HEK293 (cell line): ENCODE data around the gene AKAP12.

Experiments
- CTCF ChIA-PET: fragments of 350-600 bp; formaldehyde crosslinking; extraction: SDS; loops from one replicate; lab custom pipeline; 2021; ENCODE audit warnings: antibody characterized with exemption; lab: Yijun Ruan, JAX
- POLR2A ChIA-PET: fragments of 300-600 bp; formaldehyde crosslinking; extraction: SDS; loops from one replicate; lab custom pipeline; 2020; ENCODE audit warnings: antibody characterized with exemption, inconsistent platforms; lab: Yijun Ruan, JAX
- H3K27ac ChIP-seq: fragments of 200-500 bp; sonication (Bioruptor generic); 2 replicates; pipeline ENCODE4 v1.5.1; 2014; ENCODE audit warnings: low read depth, low read length, control low read depth, inconsistent platforms; ENCODE audit errors: extremely low read depth
- H3K36me3 ChIP-seq, 2 experiments: fragments of 200-500 bp in 1 of 2; sonication (Bioruptor generic) in 1 of 2; 1 replicate in 1 of 2; 2 replicates in 1 of 2; pipeline ENCODE4 v1.5.1; 2014 to 2017; ENCODE audit warnings: inconsistent platforms in 2 of 2, low read length in 2 of 2; ENCODE audit not compliant: control insufficient read depth in 2 of 2, insufficient read depth in 1 of 2
- H3K4me1 ChIP-seq: fragments of 200-500 bp; sonication (Bioruptor generic); 2 replicates; pipeline ENCODE4 v1.5.1; 2014; ENCODE audit warnings: mild to moderate bottlenecking, low read length, inconsistent platforms; ENCODE audit not compliant: control insufficient read depth, insufficient read depth
- H3K4me3 ChIP-seq: 2 replicates; pipeline ENCODE4 v1.5.1; 2011; ENCODE audit warnings: low read depth, mild to moderate bottlenecking, control low read depth, low read length, moderate library complexity
- H3K9me3 ChIP-seq: fragments of 200-500 bp; sonication (Bioruptor generic); 2 replicates; pipeline ENCODE4 v1.5.1; 2014; ENCODE audit warnings: low read depth, low read length, inconsistent platforms; ENCODE audit not compliant: control insufficient read depth, insufficient read depth
- BCL11B ChIP-seq: fragments of 450-650 bp; formaldehyde crosslinking; IDR thresholded peaks from 2 replicates; pipeline ENCODE4 v1.5.1; 2016; ENCODE audit warnings: low read depth, missing biosample characterization, missing genetic modification characterization
- EGR2 ChIP-seq: fragments of 450-650 bp; formaldehyde crosslinking; IDR thresholded peaks from 2 replicates; pipeline ENCODE4 v1.5.1; 2016; ENCODE audit warnings: low read depth, missing biosample characterization, missing genetic modification characterization
- PRDM1 ChIP-seq: fragments of 450-650 bp; formaldehyde crosslinking; IDR thresholded peaks from 2 replicates; pipeline ENCODE4; 2016; ENCODE audit warnings: missing biosample characterization, missing genetic modification characterization
- TRIM28 ChIP-seq: IDR thresholded peaks from 2 replicates; pipeline ENCODE4 v1.6.1; 2011; ENCODE audit warnings: low read length, control low read depth, borderline replicate concordance
- ZBTB17 ChIP-seq: fragments of 450-650 bp; formaldehyde crosslinking; IDR thresholded peaks from 2 replicates; pipeline ENCODE4 v1.5.1; 2016; ENCODE audit warnings: missing biosample characterization, missing genetic modification characterization
- ZBTB26 ChIP-seq: fragments of 450-650 bp; formaldehyde crosslinking; optimal IDR thresholded peaks from 2 replicates; pipeline ENCODE3; 2016; ENCODE audit warnings: missing biosample characterization, mild to moderate bottlenecking, missing genetic modification characterization
- ZFHX2 ChIP-seq: fragments of 450-650 bp; formaldehyde crosslinking; conservative IDR thresholded peaks from 2 replicates; pipeline ENCODE4 v1.5.1; 2016; ENCODE audit warnings: missing biosample characterization, missing genetic modification characterization
- ZNF2 ChIP-seq: fragments of 450-650 bp; formaldehyde crosslinking; IDR thresholded peaks from 2 replicates; pipeline ENCODE4 v1.5.1; 2016; ENCODE audit warnings: missing biosample characterization, missing genetic modification characterization
- ZNF311 ChIP-seq: fragments of 450-650 bp; formaldehyde crosslinking; IDR thresholded peaks from 2 replicates; pipeline ENCODE4 v1.5.1; 2017; ENCODE audit warnings: missing biosample characterization, missing genetic modification characterization, borderline replicate concordance
- ZNF366 ChIP-seq: fragments of 450-650 bp; formaldehyde crosslinking; conservative IDR thresholded peaks from 2 replicates; pipeline ENCODE4 v1.5.1; 2016; ENCODE audit warnings: missing biosample characterization, missing genetic modification characterization
- ZNF391 ChIP-seq: fragments of 450-650 bp; formaldehyde crosslinking; IDR thresholded peaks from 2 replicates; pipeline ENCODE4 v1.5.1; 2016; ENCODE audit warnings: low read depth, missing biosample characterization, missing genetic modification characterization, borderline replicate concordance
- ZNF394 ChIP-seq: fragments of 450-650 bp; formaldehyde crosslinking; IDR thresholded peaks from 2 replicates; pipeline ENCODE4 v1.5.1; 2016; ENCODE audit warnings: missing biosample characterization, missing genetic modification characterization, mild to moderate bottlenecking, moderate library complexity, borderline replicate concordance
- ZNF501 ChIP-seq: fragments of 450-650 bp; formaldehyde crosslinking; IDR thresholded peaks from 2 replicates; pipeline ENCODE4 v1.5.1; 2016; ENCODE audit warnings: missing biosample characterization, missing genetic modification characterization
- ZNF561 ChIP-seq: fragments of 450-650 bp; IDR thresholded peaks from 2 replicates; pipeline ENCODE4 v1.5.1; 2018; ENCODE audit warnings: missing biosample characterization, missing genetic modification characterization, borderline replicate concordance
- ZNF600 ChIP-seq: fragments of 450-650 bp; formaldehyde crosslinking; IDR thresholded peaks from 2 replicates; pipeline ENCODE4 v1.5.1; 2016; ENCODE audit warnings: missing biosample characterization, missing genetic modification characterization
- ZNF629 ChIP-seq: fragments of 450-650 bp; formaldehyde crosslinking; IDR thresholded peaks from 2 replicates; pipeline ENCODE4 v1.5.1; 2017; ENCODE audit warnings: missing biosample characterization, missing genetic modification characterization
- ZNF843 ChIP-seq: fragments of 450-650 bp; formaldehyde crosslinking; IDR thresholded peaks from 2 replicates; pipeline ENCODE4 v1.5.1; 2016; ENCODE audit warnings: missing biosample characterization, missing genetic modification characterization
- TF ChIP-seq, protein P1 (sequence below): fragments of 450-650 bp; formaldehyde crosslinking; IDR thresholded peaks from 2 replicates; pipeline ENCODE4 v1.5.0; 2017; ENCODE audit warnings: missing biosample characterization, missing genetic modification characterization, borderline replicate concordance

AKAP12 gene

DNA sequence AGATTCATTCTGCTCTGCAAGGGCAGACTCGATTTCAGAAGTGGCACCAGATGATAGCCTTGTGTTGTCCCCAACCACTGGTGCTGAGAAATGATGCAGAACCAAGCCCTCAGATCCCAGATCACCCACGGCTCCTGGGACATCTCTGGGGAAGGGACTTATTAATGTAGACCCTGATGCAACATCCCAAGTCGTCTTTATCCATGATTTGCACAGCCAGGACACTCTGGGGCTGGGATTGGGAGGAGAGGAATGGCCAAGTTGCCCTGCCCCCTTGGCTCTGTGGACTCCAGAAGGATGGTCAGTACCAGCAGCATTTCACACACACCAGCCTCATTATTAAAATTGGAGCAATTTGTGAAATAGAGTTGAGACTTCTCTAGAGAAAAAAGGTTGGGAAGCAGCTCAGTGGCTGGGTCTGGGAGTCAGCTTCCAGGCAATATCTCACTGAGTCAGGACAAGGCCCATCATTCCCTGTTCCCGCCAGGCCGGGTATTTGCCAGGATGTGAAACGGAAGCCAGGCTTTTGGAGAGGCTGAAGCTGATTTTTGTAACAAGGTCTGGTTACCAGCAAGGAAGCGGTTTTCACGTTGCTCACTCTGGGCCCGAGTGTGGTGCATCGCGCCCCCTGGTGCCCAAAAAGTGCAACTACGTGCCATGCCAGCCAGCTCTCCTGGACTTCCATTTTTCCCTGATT, 84.2 kb downstream of the AKAP12 start (continued):
- TF ChIP-seq, protein P1, sequence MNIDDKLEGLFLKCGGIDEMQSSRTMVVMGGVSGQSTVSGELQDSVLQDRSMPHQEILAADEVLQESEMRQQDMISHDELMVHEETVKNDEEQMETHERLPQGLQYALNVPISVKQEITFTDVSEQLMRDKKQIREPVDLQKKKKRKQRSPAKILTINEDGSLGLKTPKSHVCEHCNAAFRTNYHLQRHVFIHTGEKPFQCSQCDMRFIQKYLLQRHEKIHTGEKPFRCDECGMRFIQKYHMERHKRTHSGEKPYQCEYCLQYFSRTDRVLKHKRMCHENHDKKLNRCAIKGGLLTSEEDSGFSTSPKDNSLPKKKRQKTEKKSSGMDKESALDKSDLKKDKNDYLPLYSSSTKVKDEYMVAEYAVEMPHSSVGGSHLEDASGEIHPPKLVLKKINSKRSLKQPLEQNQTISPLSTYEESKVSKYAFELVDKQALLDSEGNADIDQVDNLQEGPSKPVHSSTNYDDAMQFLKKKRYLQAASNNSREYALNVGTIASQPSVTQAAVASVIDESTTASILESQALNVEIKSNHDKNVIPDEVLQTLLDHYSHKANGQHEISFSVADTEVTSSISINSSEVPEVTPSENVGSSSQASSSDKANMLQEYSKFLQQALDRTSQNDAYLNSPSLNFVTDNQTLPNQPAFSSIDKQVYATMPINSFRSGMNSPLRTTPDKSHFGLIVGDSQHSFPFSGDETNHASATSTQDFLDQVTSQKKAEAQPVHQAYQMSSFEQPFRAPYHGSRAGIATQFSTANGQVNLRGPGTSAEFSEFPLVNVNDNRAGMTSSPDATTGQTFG (tag by site-specific recombination): no peak
- TF ChIP-seq ZNF394 (tag by site-specific recombination) (peak; percentile 54; the same call in 1 of the 2 replicates), ZNF561 (tag by site-specific recombination) (no peak), ZBTB26 (tag by site-specific recombination) (peak; percentile 23), ZNF629 (tag by site-specific recombination) (0 out of 2 replicates have a peak, but pooled peaks have one; percentile 14), ZNF311 (tag by site-specific recombination) (no peak), ZBTB17 (tag by site-specific recombination) (peak; percentile 84), TRIM28 (peak; percentile 74; the same call in 1 of the 2 replicates), BCL11B (tag by site-specific recombination) (no peak), ZNF600 (peak; percentile 45; the same call in 1 of the 2 replicates), ZNF391 (tag by site-specific recombination) (no peak), ZNF2 (tag by site-specific recombination) (peak; percentile 99), ZNF843 (tag by site-specific recombination) (no peak), ZNF501 (peak; percentile 46; the same call in 1 of the 2 replicates)

DNA sequence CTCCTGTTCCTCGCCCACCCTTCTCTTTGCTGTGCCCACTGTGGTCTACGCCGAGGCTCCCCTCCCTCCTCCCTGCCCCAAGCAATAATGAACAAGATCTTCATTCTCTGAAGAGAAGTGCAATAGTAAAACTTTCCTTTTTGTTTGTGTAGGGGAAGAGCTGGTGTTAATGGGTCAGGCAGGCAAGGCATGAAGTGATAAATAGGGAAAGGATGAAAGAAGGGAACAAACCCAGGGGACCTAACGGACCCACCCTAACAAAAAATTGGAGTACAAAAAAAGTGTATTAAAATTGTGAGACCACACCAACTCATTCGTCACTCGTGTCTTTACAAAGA, 84.7 kb downstream of the AKAP12 start:
- CTCF ChIA-PET: interaction anchor here (0.5 to 16.8 kb wide), 82 partner anchors 11 to 1115 kb away, joined by 3 to 512 read pairs (median 5); partner anchors contain the start of genes AKAP12 and MTHFD1L
- Histone ChIP-seq H3K36me3 (no peaks in the 10 kb centered on the region), H3K4me1 (no peaks in the 10 kb centered on the region), H3K9me3 (no peaks in the 10 kb centered on the region), H3K27ac (no peak overlapping the region), H3K4me3 (no peak overlapping the region)
- TF ChIP-seq PRDM1 (tag by site-specific recombination): peak; percentile 30; the same call in 1 of the 2 replicates
- TF ChIP-seq ZNF394 (tag by site-specific recombination): peak; percentile 8; the same call in 1 of the 2 replicates
- peak; percentile 34; the same call in 1 of the 2 replicates for TF ChIP-seq ZFHX2 (tag by site-specific recombination)
- TF ChIP-seq ZNF311 (tag by site-specific recombination): no peak
- TF ChIP-seq ZNF366: peak; percentile 75; the same call in 1 of the 2 replicates
- TF ChIP-seq EGR2 (tag by site-specific recombination): peak; percentile 21; the same call in 1 of the 2 replicates
- POLR2A ChIA-PET: interaction anchor here (0.5 to 2.3 kb wide), 5 partner anchors 10 to 506 kb away, joined by 3 to 25 read pairs (median 7); no protein-coding TSS in a partner anchor
